ENCODE measurements around the gene APPBP2. TPM values are rescaled to one million over a fixed set of nuclear protein-coding genes. Genes with fewer than 3 reads are reported as not detected.

Gene APPBP2, protein sequence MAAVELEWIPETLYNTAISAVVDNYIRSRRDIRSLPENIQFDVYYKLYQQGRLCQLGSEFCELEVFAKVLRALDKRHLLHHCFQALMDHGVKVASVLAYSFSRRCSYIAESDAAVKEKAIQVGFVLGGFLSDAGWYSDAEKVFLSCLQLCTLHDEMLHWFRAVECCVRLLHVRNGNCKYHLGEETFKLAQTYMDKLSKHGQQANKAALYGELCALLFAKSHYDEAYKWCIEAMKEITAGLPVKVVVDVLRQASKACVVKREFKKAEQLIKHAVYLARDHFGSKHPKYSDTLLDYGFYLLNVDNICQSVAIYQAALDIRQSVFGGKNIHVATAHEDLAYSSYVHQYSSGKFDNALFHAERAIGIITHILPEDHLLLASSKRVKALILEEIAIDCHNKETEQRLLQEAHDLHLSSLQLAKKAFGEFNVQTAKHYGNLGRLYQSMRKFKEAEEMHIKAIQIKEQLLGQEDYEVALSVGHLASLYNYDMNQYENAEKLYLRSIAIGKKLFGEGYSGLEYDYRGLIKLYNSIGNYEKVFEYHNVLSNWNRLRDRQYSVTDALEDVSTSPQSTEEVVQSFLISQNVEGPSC
- total RNA-seq (2014; rRNA removed; shearing (Covaris generic); ENCODE audit: low replicate concordance), result 15.9 and 21.5 TPM in 2 replicates

- Histone ChIP-seq H4K20me1 (ENCODE audit: insufficient read depth, low read depth, low read length) (peaks cover under 1% of the 10 kb centered on the region; the same call in 1 of the 2 replicates), H3K9me2 (replicated peaks; ENCODE audit: insufficient read depth, low read length) (no peaks in the 10 kb centered on the region), H3K36me3 (ENCODE audit: insufficient read depth, low read length) (0 out of 2 replicates have a peak, but pooled peaks cover under 1% of the 10 kb centered on the region), H3K4me3 (ENCODE audit: low read length) (peak within 1 kb of the TSS; percentile 93), H3K9ac (ENCODE audit: low read length) (peak within 1 kb of the TSS; percentile 99), H3K9me3 (ENCODE audit: low read length) (no peaks in the 10 kb centered on the region), H3K4me1 (ENCODE audit: low read length) (peaks cover 18% of the 10 kb centered on the region), H2AFZ (ENCODE audit: low read length) (peak within 1 kb of the TSS; percentile 87), H3K27me3 (ENCODE audit: low read length) (no peaks in the 10 kb centered on the region), H3K79me2 (ENCODE audit: low read length) (peaks cover 57% of the 10 kb centered on the region), H3K27ac (ENCODE audit: low read length) (peak within 1 kb of the TSS; percentile 80), H3K4me2 (ENCODE audit: low read depth, low read length, poor library complexity, severe bottlenecking) (peak within 1 kb of the TSS; percentile 84)
- peak; percentile 90 for DNase-seq
Measured at GRCh38 chr17:60525685-60526514, at the start of gene APPBP2. Gene APPBP2, minus strand, starts transcription at chr17:60526242. Its CDS starts 311 bp downstream, at chr17:60525931.

DNA sequence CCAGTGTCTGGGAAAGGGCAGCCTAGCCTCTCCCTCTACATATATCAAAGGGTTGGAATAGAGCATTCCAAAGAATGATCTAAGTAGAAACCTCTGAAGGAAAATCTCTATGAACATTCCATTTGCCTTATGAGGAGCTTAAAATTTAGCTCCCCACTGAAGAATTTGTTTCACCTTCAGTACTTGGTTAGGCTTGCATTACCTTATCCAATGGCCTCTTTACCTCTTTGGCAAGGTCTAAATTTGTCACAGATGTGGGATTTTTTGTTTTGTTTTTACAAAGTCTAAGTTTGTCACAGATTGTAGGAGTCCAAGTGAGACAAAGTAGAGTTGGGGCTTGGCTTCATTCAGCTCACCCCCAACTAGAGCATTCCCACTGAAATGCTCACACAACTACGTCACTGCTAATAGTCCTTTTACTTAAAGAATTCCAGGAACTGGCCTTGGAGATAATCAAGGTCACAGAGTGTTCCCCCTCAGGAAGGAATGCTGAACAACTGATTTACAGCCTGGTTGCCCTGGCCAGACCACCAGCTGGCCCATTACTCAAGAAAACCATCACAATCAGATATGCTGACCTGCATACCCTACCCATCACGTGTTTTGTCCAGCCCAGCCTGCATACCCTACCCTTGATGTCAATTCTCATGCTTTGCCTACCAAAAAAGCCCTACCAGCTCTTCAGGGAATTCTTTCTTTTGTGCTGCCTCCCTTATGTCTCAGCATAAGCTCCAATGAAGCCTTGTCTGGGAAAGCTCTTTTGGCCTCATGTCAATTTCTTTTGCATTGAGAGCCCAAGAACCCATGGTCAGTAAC, 47.4 kb upstream of the APPBP2 start:
- Histone ChIP-seq H4K20me1 (ENCODE audit: insufficient read depth, low read depth, low read length) (no peaks in the 10 kb centered on the region), H3K9me2 (replicated peaks; ENCODE audit: insufficient read depth, low read length) (no peaks in the 10 kb centered on the region), H3K27ac (ENCODE audit: low read length) (no peak overlapping the region), H3K79me2 (ENCODE audit: low read length) (no peaks in the 10 kb centered on the region), H3K9ac (ENCODE audit: low read length) (no peak overlapping the region), H3K4me2 (ENCODE audit: low read depth, low read length, poor library complexity, severe bottlenecking) (no peak overlapping the region), H3K27me3 (ENCODE audit: low read length) (no peaks in the 10 kb centered on the region), H3K4me1 (ENCODE audit: low read length) (peaks cover 10% of the 10 kb centered on the region), H3K36me3 (ENCODE audit: insufficient read depth, low read length) (no peaks in the 10 kb centered on the region), H3K4me3 (ENCODE audit: low read length) (no peak overlapping the region), H3K9me3 (ENCODE audit: low read length) (no peaks in the 10 kb centered on the region), H2AFZ (ENCODE audit: low read length) (no peak overlapping the region)
- DNase-seq, result no peak

GRCh38 chr17:60565233-60565632, 39.2 kb upstream of the APPBP2 start:
- Histone ChIP-seq H3K36me3 (ENCODE audit: insufficient read depth, low read length) (no peaks in the 10 kb centered on the region), H4K20me1 (ENCODE audit: insufficient read depth, low read depth, low read length) (no peaks in the 10 kb centered on the region), H3K4me1 (ENCODE audit: low read length) (peaks cover 3% of the 10 kb centered on the region; the same call in 1 of the 2 replicates), H3K79me2 (ENCODE audit: low read length) (no peaks in the 10 kb centered on the region), H3K27me3 (ENCODE audit: low read length) (no peaks in the 10 kb centered on the region), H3K9ac (ENCODE audit: low read length) (no peak overlapping the region), H3K27ac (ENCODE audit: low read length) (no peak overlapping the region), H3K9me3 (ENCODE audit: low read length) (no peaks in the 10 kb centered on the region), H3K9me2 (replicated peaks; ENCODE audit: insufficient read depth, low read length) (no peaks in the 10 kb centered on the region), H2AFZ (ENCODE audit: low read length) (no peak overlapping the region), H3K4me2 (ENCODE audit: low read depth, low read length, poor library complexity, severe bottlenecking) (no peak overlapping the region), H3K4me3 (ENCODE audit: low read length) (no peak overlapping the region)
- DNase-seq, result no peak

- no peak overlapping the region for H2AFZ ChIP-seq (ENCODE audit: low read length)
- DNase-seq, result no peak
- H3K4me1 ChIP-seq (ENCODE audit: low read length), result no peaks in the 10 kb centered on the region
- H3K4me2 ChIP-seq (ENCODE audit: low read depth, low read length, poor library complexity, severe bottlenecking), result no peak overlapping the region
- no peaks in the 10 kb centered on the region for H4K20me1 ChIP-seq (ENCODE audit: insufficient read depth, low read depth, low read length)
- H3K9ac ChIP-seq (ENCODE audit: low read length), result no peak overlapping the region
- H3K36me3 ChIP-seq (ENCODE audit: insufficient read depth, low read length), result no peaks in the 10 kb centered on the region
- H3K4me3 ChIP-seq (ENCODE audit: low read length), result no peak overlapping the region
- H3K9me2 ChIP-seq (replicated peaks; ENCODE audit: insufficient read depth, low read length), result no peaks in the 10 kb centered on the region
- no peaks in the 10 kb centered on the region for H3K9me3 ChIP-seq (ENCODE audit: low read length)
- H3K27ac ChIP-seq (ENCODE audit: low read length), result no peak overlapping the region
- no peaks in the 10 kb centered on the region for H3K79me2 ChIP-seq (ENCODE audit: low read length)
- no peaks in the 10 kb centered on the region for H3K27me3 ChIP-seq (ENCODE audit: low read length)
Measured at GRCh38 chr17:60563743-60564142, 37.7 kb upstream of the APPBP2 start.

DNA sequence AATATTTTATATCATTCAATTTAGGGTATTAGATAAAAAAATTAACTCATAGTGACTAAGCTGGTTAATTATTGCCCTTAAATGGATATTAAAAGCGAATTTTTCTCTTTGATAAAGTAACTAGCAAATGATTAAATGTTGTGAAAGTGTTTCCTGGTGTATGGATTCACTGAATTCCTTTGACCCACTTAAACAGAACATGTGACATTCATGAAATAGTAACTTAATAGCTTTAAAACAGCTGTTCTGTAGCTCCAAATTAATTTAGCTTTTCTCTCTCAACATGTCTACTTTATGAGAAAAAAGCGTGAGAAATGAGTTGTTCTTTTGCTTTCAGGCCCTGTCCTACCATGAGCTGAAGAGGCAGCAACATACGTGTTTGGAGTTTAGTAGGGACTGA, 36.4 kb upstream of the APPBP2 start:
- no peaks in the 10 kb centered on the region for H3K79me2 ChIP-seq (ENCODE audit: low read length)
- DNase-seq, result no peak
- H3K36me3 ChIP-seq (ENCODE audit: insufficient read depth, low read length), result no peaks in the 10 kb centered on the region

DNA sequence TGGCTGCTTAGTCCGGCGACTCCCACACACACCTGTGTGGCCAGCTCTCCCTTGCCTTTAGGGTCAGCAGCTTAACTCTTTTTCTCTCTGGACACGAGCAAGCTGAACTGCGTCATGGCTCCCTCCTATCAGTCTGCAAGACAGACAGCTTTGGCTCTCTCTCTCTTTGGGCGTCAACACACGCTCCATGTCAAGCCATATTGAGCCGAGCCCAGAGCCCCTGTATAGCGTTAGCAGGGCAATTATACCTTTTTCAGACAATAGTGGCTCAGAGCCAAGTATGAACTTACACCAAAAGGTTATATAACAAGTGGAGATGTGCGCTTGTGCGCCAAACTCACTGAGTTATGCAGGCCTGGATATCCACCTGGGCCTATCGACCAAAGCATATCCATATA, 34.8 kb upstream of the APPBP2 start:
- Histone ChIP-seq H3K9ac (ENCODE audit: low read length) (no peak overlapping the region), H2AFZ (ENCODE audit: low read length) (no peak overlapping the region), H3K9me3 (ENCODE audit: low read length) (peaks cover 6% of the 10 kb centered on the region; the same call in 1 of the 2 replicates), H3K9me2 (replicated peaks; ENCODE audit: insufficient read depth, low read length) (no peaks in the 10 kb centered on the region), H3K36me3 (ENCODE audit: insufficient read depth, low read length) (no peaks in the 10 kb centered on the region), H3K79me2 (ENCODE audit: low read length) (no peaks in the 10 kb centered on the region), H3K4me3 (ENCODE audit: low read length) (no peak overlapping the region), H4K20me1 (ENCODE audit: insufficient read depth, low read depth, low read length) (no peaks in the 10 kb centered on the region), H3K27ac (ENCODE audit: low read length) (no peak overlapping the region), H3K4me2 (ENCODE audit: low read depth, low read length, poor library complexity, severe bottlenecking) (no peak overlapping the region), H3K4me1 (ENCODE audit: low read length) (no peaks in the 10 kb centered on the region), H3K27me3 (ENCODE audit: low read length) (no peaks in the 10 kb centered on the region; the same call in 1 of the 2 replicates)
- DNase-seq, result no peak

More for the DNA sequence above, 36.4 kb upstream of the APPBP2 start:
- Histone ChIP-seq H3K9ac (ENCODE audit: low read length) (no peak overlapping the region), H3K4me1 (ENCODE audit: low read length) (no peaks in the 10 kb centered on the region), H3K9me3 (ENCODE audit: low read length) (peaks cover 5% of the 10 kb centered on the region; the same call in 1 of the 2 replicates), H3K4me3 (ENCODE audit: low read length) (no peak overlapping the region), H2AFZ (ENCODE audit: low read length) (no peak overlapping the region), H4K20me1 (ENCODE audit: insufficient read depth, low read depth, low read length) (no peaks in the 10 kb centered on the region), H3K27me3 (ENCODE audit: low read length) (no peaks in the 10 kb centered on the region; the same call in 1 of the 2 replicates), H3K27ac (ENCODE audit: low read length) (no peak overlapping the region), H3K4me2 (ENCODE audit: low read depth, low read length, poor library complexity, severe bottlenecking) (no peak overlapping the region), H3K9me2 (replicated peaks; ENCODE audit: insufficient read depth, low read length) (no peaks in the 10 kb centered on the region)

DNA sequence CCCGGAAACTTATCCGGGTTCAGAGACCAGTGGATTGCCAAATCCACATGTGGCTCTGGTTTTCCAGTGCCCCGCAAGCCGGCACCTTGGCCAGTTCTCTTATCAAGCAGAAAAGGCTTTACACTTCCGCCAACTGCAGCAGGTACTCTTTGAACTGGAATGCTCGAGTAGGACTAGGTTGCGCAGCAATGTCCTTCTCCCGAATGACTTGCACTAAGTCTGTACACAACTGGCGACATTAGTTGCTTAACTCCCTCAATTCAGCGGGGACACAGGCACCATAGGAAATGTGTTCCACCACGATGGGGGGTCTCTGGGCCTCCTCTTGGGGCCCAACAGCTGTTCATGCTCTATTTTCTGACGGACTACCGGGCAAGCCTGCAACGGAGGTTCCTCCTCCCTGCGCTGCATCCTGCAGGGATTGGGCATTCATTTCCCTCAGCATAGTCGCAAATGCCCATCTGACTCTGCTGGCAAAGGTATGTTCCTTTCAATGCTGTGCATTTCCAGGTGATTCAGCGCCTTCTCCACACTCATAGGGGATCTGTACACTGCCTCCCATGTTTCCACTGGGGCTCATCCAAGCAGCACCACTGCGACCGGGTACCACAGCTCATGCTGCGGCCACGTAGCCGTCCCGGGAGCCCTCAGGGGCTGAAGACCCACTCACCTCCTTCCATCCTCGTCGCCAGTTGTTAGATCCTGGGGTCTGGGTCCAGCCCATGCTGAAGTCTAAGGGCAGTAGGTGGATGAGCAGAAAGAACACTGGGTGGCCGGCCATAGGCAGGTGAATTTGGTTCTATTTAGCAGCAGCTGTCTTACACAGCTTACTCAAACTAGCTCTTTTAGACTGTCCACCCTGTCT, 34.2 kb upstream of the APPBP2 start:
- Histone ChIP-seq H3K9me3 (ENCODE audit: low read length) (peaks cover 6% of the 10 kb centered on the region; the same call in 1 of the 2 replicates), H3K9ac (ENCODE audit: low read length) (no peak overlapping the region), H3K4me3 (ENCODE audit: low read length) (no peak overlapping the region), H3K79me2 (ENCODE audit: low read length) (no peaks in the 10 kb centered on the region), H3K4me2 (ENCODE audit: low read depth, low read length, poor library complexity, severe bottlenecking) (no peak overlapping the region), H2AFZ (ENCODE audit: low read length) (no peak overlapping the region), H3K36me3 (ENCODE audit: insufficient read depth, low read length) (no peaks in the 10 kb centered on the region), H3K4me1 (ENCODE audit: low read length) (no peaks in the 10 kb centered on the region), H3K9me2 (replicated peaks; ENCODE audit: insufficient read depth, low read length) (no peaks in the 10 kb centered on the region), H3K27ac (ENCODE audit: low read length) (no peak overlapping the region), H4K20me1 (ENCODE audit: insufficient read depth, low read depth, low read length) (no peaks in the 10 kb centered on the region), H3K27me3 (ENCODE audit: low read length) (no peaks in the 10 kb centered on the region; the same call in 1 of the 2 replicates)
- no peak for DNase-seq

Data from Karpas-422 (cell line).